NCI-H1048 (cell line): ENCODE measurements around the gene NSDHL.

Experiments
- DNase-seq: peaks from one replicate; lab custom pipeline; 2025; lab: John Stamatoyannopoulos, UW

The NSDHL gene

GRCh38 chrX:152913910-152914309 lies 83.0 kb downstream of the NSDHL start:
- DNase-seq = no peak

- no peak for DNase-seq
Observed at GRCh38 chrX:152915541-152916241, 84.8 kb downstream of the NSDHL start.

- no peak for DNase-seq
Observed at GRCh38 chrX:152917656-152918579, 87.1 kb downstream of the NSDHL start.

- DNase-seq = no peak
Observed at GRCh38 chrX:152918707-152919106, 87.8 kb downstream of the NSDHL start.
